GM18909 (cell line): ENCODE measurements around the gene IL24.
"Not testable (repeated sequence)": the region's sequence is repeated elsewhere in the genome, so short reads cannot be mapped to it uniquely, and the experiment has no call there.

Experiments
- ATAC-seq: cut with Tn5 transposase; IDR thresholded peaks from one replicate; pipeline ENCODE4 v1.9.1; 2021; ENCODE audit warnings: mild to moderate bottlenecking; ENCODE audit not compliant: unreplicated experiment, poor library complexity

The IL24 gene, protein sequence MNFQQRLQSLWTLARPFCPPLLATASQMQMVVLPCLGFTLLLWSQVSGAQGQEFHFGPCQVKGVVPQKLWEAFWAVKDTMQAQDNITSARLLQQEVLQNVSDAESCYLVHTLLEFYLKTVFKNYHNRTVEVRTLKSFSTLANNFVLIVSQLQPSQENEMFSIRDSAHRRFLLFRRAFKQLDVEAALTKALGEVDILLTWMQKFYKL

DNA sequence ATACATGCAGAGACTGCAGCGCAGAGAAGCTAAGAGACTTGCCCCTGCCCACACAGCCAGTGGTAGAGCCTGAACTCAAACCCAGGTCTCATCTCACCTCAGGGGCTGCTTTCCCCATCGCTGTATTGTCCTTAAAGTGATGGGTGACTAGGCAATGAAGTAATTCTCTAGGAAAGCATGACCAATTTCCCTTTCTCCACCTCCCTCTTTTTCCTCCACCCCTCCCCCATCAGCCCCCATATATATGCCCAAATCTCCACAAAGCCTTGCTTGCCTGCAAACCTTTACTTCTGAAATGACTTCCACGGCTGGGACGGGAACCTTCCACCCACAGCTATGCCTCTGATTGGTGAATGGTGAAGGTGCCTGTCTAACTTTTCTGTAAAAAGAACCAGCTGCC, at the start of gene IL24:
Gene IL24, plus strand, starts transcription at position 269 of the 400 bp plus-strand sequence. CDS start 390 bp downstream, outside the sequence.
- ATAC-seq = no peak

DNA sequence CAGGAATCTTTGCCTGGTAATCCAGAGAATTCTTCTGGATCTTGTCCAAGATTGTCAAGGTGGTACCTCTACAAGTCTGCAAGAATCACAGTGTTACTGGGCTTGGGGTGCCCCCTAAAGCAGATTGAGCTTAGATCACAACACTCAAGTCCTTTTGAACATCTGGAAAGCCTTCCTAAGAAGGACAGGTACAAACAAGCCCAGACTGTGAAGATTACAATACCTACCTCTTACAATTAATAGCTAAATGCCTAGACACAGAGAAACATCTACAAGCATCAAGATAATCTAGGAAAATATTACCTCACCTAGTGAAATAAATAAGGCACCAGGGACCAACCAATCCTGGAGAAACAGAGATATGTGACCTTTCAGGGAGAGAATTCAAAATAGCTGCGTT, 49.3 kb upstream of the IL24 start:
- ATAC-seq = no peak

DNA sequence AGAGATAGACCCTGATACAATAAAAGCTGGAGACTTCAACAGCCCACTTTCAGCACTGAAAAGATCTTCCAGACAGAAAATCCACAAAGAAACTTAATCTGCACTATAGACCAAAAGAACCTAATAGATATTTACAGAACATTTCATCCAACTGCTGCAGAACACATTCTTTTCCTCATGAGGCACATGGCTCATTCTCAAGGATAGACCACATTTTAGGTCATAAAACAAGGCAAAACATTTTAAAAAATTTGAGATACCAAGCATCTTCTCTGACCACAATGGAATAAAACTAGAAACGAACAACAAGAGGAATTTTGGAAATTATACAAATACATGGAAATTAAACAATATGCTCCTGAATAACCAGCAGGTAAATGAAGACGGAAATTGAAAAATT, 46.8 kb upstream of the IL24 start:
- no peak for ATAC-seq

DNA sequence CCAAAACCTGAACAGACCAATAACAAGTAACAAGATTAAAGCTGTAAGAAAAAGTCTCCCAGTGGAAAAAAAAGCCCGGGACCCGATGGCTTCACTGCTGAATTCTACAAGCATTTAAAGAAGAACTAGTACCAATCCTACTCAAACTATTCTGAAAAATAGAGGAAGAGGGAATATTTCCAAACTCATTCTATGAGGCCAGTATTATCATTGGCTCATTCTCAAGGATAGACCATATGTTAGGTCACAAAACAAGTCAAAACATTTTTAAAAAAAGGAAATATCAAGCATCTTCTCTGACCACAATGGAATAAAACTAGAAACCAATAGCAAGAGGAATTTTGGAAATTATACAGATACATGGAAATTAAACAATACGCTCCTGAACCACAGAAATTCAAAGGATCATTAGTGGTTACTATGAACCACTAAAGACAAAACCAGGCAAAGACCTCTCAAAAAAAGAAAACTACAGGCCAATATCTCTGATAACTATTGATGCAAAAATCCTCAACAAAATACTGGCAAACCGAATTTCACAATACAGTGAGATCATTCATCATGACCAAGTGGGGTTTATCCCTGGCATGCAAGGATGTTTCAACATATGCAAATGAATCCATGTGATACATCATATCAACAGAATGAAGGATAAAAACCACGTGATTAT, 45.8 kb upstream of the IL24 start:
- ATAC-seq = no peak

DNA sequence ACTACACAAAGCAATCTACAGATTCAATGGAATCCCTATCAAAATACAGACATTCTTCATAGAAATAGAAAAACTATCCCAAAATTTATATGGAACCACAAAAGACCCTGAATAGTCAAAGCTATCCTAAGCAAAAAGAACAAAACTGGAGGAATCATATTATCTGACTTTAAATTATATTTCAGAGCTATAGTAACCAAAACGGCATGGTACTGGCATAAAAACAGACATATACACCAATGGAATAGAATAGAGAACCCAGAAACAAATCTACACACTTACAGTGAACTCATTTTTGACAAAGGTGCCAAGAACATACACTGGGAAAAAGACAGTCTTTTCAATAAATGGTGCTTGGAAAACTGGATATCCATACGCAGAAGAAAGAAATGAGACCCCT, 44.6 kb upstream of the IL24 start:
- ATAC-seq = not testable (repeated sequence)

DNA sequence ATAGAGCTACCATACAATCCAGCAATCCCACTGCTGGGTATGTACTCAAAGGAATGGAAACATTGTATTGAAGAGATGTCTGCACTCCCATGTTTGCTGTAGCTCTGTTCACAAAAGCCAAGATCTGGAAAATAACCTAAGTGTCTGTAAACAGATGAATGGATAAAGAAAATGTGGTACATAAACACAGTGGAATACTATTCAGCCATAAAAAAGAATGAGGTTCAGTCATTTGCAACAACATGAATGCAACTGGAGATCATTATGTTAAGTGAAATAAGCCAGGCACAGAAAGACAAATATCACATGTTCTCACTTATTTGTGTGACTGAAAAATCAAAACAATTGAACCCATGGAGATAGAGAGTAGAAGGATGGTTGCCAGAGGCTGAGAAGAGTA, 43.5 kb upstream of the IL24 start:
- ATAC-seq = not testable (repeated sequence)

DNA sequence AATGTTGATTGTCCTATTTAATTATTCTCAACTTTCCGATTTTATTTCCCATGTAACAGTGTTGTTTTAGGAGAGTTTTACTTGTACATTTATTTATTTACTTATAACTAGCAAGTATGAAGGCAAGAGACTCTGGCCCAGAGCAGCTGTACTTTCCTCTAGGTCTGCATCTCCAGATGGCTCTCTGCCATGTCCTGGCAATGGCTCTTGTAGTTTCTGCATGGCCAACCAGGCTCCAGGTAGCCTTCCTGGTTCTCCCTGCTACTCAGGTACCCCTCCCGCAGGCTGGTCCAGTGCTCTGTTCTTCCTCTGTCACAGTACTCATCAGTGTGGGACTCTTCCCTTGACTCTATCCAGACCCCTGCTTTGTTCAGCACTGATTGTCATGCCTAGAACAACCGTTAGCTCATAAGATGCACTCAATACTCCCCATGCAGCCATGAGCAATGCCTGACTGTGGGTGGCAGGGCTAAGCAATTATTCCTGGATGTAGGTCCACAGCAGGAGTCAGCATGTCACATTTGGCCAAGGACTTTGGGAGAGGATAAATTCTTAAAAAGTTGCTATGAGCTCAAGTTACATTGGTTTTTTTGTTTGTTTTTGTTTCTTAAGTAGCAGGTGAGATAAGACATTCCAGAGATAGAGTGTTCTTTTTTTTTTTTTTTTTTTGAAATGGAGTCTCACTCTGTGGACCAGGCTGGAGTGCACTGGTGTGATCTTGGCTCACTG, 42.7 kb upstream of the IL24 start:
- no peak for ATAC-seq

DNA sequence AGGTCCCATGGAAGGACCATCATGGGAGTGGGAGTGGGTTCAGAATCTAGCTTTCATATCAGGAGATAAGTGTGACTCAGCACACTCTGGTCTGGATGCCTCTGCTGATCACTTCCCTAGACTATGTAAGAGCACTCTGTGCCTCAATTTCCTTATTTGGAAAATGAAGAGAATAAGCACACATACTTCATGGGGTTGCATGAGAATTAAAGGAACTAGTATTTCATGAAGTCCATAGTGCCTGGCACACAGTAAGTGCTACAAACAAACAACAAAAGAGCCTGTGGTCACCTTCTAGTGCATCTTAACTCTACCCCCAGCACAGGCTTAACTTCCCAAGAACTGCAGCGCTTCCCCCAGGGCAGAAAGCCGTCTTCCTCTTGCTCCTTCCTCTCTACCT, 41.4 kb upstream of the IL24 start:
- no peak for ATAC-seq

DNA sequence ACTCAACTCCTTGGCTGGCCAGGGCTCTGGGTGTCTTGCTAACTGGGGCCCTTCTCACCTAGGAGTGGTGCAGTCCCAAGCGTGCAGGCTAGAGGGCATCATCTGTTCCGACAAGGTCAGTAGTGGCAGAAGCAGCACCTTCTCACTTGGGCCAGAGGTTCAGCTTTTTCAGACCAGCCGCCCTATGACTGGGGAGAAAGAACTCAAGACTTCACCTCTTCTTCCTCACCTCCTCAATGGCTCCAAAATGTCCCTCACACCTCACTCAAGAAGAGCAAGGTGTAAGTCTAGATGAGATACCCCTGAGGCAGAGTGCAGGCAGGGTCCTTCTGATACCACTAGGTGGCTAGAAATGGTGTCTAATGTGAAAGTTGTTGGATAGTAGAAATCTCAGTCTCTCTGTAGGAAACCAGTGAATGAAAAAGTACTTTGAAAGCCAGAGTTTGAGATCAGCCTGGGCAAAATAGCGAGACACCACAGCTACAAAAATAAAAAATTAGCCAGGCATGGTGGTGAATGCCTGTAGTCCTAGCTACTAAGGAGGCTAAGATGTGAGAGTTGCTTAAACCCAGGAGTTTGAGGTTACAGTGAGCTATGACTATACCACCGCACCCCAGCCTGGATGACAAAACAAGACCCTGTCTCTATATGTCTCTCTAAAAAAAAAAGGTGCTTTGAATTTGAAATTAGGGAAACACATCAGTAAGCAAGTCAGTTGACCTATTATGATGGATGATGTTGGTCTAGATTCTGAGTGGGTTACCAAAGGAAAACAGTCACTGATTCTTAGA, 40.4 kb upstream of the IL24 start:
- ATAC-seq = no peak

DNA sequence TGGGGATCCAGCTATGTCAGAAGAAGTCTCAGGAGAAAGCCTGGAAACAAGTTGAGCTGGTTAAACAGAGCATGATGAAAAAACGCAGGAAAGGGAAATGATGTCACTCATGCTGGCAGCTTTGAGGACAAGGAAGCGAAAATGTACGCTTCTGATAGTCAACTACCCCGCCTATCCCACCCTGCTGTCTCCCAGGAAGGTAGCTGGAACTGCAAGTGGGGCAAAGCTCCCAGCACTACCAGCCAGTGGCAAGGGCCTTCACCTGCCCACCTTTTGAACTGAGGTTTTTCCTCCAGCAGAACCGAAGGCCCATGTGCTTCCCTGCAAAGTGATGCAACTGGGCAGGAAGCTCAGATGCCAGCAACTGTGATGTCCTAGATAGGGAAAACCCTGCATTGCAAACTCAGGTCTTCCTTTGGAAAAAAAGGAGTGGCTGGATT, 38.1 kb upstream of the IL24 start:
- no peak for ATAC-seq

DNA sequence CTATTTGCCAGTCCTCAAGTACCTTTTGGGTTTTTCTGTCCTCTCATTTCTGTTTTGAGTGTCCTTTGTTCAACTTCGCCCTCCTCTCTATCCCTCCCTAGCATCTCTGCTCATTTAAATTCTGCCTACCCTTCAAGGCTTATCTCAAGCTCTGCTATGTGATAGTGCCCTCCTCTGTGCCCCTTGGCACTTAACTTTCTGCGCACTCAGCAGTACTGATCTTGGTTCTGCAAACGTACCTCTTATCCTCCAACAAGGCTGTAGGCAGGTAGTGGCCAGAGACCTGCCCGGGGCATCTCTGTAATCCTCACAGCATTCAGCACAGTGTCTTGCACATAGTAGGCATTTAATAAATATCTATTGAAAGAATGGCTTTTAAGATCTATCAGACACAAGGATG, 37.1 kb upstream of the IL24 start:
- ATAC-seq = no peak

DNA sequence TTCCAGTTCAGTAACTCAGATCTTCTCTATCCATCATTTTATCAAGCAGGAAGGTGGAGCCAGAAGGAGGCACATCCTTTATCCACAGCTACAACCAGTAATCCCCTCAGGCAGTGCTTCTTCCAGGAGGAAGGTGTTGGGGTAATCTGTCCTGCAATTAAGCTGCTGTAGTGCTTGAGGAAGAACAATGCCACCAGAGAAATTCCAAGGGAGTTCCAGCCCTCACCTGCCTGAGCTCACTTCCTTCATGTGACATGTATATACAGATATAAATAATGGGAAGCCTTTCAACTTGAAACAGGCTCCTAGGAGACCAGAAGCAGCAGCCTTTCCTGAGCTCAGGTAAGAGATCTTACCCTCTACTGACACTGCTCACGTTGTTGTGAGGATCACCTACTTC, 34.0 kb upstream of the IL24 start:
- ATAC-seq = no peak

DNA sequence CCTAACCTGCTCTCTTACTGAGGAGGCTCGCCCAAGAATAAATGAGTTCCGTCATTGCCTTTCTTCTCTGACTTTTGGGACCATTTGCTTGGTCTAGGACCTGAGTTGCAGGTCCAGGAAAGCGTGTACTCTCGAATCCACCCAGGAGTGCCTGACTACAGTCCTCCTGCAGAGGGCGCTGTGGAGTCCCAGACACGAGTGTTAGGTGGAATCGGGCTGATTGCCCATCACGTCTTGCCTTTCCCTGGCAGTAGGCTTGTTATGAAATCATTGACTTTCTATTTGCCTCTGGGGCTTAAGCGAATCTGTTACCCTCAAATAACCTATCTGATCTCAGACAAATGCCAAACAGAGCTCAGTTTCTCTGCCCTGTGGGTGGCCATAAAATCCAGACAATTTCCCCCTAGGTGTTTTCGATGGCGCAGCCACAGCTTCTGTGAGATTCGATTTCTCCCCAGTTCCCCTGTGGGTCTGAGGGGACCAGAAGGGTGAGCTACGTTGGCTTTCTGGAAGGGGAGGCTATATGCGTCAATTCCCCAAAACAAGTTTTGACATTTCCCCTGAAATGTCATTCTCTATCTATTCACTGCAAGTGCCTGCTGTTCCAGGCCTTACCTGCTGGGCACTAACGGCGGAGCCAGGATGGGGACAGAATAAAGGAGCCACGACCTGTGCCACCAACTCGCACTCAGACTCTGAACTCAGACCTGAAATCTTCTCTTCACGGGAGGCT, 32.1 kb upstream of the IL24 start, which contains the start of gene IL20:
Gene IL20, plus strand, starts transcription at position 685 of the 733 bp plus-strand sequence. CDS start 230 bp downstream, outside the sequence.
- no peak for ATAC-seq

DNA sequence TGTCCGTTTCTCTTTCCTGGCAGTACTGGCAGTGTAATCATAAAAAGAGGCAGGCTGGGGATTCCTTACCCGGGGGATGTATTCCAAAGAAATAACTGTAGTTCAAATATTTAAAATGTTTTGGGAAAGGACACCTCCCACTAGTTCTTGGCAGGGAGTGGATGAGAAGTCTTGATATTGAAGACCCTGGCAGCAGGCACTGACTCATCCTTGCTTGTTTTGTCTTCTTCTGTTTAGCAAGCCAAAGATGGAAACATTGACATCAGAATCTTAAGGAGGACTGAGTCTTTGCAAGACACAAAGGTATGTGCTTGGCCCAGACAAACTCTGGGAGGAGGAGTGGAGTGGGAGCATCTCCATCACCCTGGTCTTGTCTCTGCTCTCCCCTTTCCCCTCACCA, 31.2 kb upstream of the IL24 start:
- no peak for ATAC-seq

DNA sequence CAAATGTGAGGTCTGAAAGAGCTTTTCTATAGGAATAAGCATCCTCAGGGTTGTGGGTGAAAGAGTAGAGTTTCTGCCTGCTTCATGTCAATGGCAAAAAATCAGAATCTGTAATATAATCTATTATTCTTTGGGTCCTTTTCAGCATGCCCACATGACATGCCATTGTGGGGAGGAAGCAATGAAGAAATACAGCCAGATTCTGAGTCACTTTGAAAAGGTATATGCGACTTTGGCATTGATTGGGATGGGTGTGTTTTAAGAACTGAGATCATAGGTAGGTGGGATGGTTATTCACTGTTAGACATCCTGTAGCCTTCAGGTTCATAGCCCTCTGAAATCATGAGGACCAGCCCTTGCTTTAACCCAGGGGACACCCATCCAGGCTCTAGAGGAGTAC, 30.0 kb upstream of the IL24 start:
- no peak for ATAC-seq

DNA sequence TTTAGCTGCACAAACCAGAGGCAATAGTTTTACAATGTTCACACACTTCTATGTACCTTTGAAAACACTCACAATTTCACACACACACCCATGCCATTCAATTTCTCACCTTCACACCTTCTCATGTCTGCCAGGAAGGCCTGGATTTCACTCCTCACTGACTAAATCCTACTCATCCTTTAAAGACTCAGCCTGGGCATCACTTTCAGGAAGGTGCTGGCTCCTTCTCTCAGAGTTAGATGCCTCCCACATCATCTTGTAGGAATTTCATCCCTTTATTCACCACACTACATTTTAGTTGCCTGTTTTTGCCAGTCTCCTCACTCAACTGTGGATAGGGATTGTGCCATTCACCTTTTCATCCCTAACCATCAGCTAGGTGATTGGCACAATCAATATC, 29.5 kb upstream of the IL24 start:
- ATAC-seq = no peak

DNA sequence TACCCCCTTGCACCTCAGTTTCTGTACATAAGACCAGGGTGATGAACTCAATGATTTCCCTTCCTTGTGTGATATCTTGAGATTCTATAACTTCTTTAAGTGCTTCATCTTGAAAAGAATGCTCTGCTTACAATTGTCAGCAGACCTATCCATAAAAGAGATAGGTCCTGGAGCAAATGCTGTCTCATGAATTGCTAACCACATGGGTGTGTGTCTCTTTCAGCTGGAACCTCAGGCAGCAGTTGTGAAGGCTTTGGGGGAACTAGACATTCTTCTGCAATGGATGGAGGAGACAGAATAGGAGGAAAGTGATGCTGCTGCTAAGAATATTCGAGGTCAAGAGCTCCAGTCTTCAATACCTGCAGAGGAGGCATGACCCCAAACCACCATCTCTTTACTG, 29.0 kb upstream of the IL24 start:
- no peak for ATAC-seq

DNA sequence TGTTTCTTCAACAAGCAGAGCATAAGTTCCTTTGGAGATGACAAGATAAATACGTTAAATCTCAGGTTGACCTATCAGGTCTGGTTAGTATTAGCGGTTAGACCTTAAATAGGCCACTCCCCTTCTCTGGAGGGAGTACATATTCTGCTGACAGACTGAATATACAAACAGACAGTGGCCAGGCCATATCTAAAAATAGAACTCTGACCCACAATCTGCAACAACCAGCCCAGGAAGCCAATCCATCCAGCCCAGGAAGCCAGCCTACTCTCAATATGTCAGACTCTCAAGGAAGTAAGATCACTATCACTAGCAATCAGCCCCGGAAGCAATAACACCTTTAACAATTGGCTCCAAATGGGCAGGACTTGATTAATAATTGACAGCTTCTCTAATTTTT, 25.1 kb upstream of the IL24 start:
- ATAC-seq = no peak

DNA sequence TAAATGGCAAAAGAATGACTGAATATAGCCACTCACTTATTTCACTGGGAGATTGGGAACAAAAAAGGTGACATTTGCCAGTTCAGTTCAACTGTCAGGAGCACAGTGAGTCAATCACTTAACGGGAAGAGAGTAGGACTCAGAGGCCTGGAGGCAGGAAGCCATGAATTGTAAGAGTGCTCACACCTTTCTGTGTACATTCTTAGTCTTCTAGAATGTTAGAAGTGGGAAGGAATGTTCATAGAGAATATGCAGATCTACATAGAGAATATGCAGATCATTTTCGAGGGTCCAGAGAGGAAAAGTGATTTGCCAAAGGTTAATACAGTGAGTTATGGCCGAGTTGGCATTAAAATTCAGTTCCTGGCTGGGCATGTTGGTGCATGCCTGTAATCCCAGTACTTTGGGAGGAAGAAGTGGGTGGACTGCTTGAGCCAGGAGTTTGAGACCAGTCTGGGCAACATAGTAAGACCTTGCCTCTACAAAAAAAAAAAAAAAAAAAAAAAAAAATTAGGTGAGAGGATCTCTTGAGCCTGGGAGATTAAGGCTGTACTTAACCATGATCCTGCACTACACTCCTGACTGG, 23.5 kb upstream of the IL24 start:
- ATAC-seq = no peak
